Neural cell (in vitro differentiated cells): Measurements from ENCODE around the gene CKLF.
"Not testable (repeated sequence)": the region's sequence is repeated elsewhere in the genome, so short reads cannot be mapped to it uniquely, and the experiment has no call there.

Experiments
- CTCF ChIP-seq: fragments of 450-650 bp; IDR thresholded peaks from 2 replicates; pipeline ENCODE4 v1.5.1; 2014; ENCODE audit warnings: antibody characterized with exemption, mild to moderate bottlenecking, moderate library complexity; ENCODE audit not compliant: poor library complexity, severe bottlenecking
- REST ChIP-seq: IDR thresholded peaks from 2 replicates; pipeline ENCODE4 v1.6.1; 2012; ENCODE audit warnings: borderline replicate concordance

DNA sequence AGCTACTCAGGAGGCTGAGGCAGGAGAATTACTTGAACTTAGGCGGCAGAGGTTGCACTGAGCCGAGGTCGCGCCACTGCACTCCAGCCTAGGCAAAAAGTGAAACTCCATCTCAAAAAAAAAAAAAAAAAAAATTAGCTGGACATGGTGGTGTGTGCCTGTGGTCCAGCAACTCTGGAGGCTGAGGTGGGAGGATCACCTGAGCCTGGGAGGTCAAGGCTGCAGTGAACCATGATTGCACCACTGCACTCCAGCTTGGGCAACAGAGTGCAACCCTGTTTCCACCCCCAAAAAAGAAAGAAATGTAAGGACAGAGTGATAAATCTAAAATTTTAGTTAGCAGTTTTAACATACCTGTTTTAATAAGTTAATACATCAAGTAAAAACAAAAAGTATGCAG, 44.2 kb downstream of the CKLF start:
- not testable (repeated sequence) for TF ChIP-seq REST, CTCF
